ENCODE results near the gene OR2L8. TPM values are rescaled to one million over a fixed set of nuclear protein-coding genes. Genes with fewer than 3 reads are reported as not detected.

Gene OR2L8
- polyA plus RNA-seq, 3 donors: not detected

- WGBS (ENCODE audit: insufficient coverage): no CpG with 5 or more reads among the region's 2 CpGs
- intact Hi-C loops (cut with micrococcal nuclease): no loop called here
- TF ChIP-seq CTCF (IDR thresholded peaks at IDR 0.05): no peak
- DNase-seq: no peak
- H3K9me3 ChIP-seq (replicated peaks in 1 of 2; ENCODE audit: control insufficient read depth in 1 of 2, insufficient read depth in 1 of 2, low read length in 2 of 2): no peaks in the 10 kb centered on the region
- H3K4me3 Mint-ChIP-seq: no peak overlapping the region
- no peaks in the 10 kb centered on the region for H3K79me2 ChIP-seq (ENCODE audit: insufficient read depth, low read length)
- H3K9ac ChIP-seq (ENCODE audit: insufficient read depth, low read length, poor library complexity, severe bottlenecking): no peak overlapping the region
- H4K20me1 ChIP-seq (ENCODE audit: insufficient read depth, low read length): no peaks in the 10 kb centered on the region
- peaks cover 0 to 2% (median 0%) of the 10 kb centered on the region in 3 donors for H3K27me3 Mint-ChIP-seq (ENCODE audit: low read depth in 3 of 3)
- H3K36me3 Mint-ChIP-seq: no peaks in the 10 kb centered on the region
- no peak overlapping the region for H3K27ac ChIP-seq (ENCODE audit: low read depth in 1 of 2, low read length in 2 of 2)
- no peak overlapping the region for H3K27ac Mint-ChIP-seq
- no peaks in the 10 kb centered on the region for H3K4me1 ChIP-seq (ENCODE audit: control insufficient read depth in 1 of 2, insufficient read depth in 2 of 2, low read length in 2 of 2)
- no peak overlapping the region for H3K4me2 ChIP-seq (replicated peaks; ENCODE audit: extremely low read depth, low read length, poor library complexity, severe bottlenecking)
- H3K36me3 ChIP-seq (replicated peaks in 1 of 2; ENCODE audit: control insufficient read depth in 1 of 2, insufficient read depth in 2 of 2, low read length in 2 of 2): no peaks in the 10 kb centered on the region
- H3K4me1 Mint-ChIP-seq: no peaks in the 10 kb centered on the region
- no peaks in the 10 kb centered on the region for H3K27me3 ChIP-seq (ENCODE audit: control insufficient read depth in 2 of 2, insufficient read depth in 2 of 2, low read length in 2 of 2)
- H3K9me3 Mint-ChIP-seq: peaks cover 0 to 6% (median 3%) of the 10 kb centered on the region in 7 donors
- H3K4me3 ChIP-seq (replicated peaks in 1 of 3; ENCODE audit: low read depth in 2 of 3, low read length in 3 of 3): no peak overlapping the region
- no peak overlapping the region for H2AFZ ChIP-seq (ENCODE audit: insufficient read depth, low read depth, low read length, poor library complexity, severe bottlenecking)
Observed at GRCh38 chr1:247998811-247999210, 50.2 kb downstream of the OR2L8 start.

Small RNA genes within 50 kb of the gene (small RNA-seq; reads per million reads assigned to genes)
- gene RF00019 (ENCODE audit: insufficient read length, low read depth): not detected

Other genes starting within 250 kb of the OR2L8 start
- gene OR6F1, start 232.2 kb upstream of the OR2L8 start, polyA plus RNA-seq: not detected
- not detected for gene OR14K1, start 210.2 kb upstream of the OR2L8 start, polyA plus RNA-seq
- not detected for gene OR14A2, start 200.7 kb upstream of the OR2L8 start, polyA plus RNA-seq
- not detected for gene OR1C1, start 188.3 kb upstream of the OR2L8 start, polyA plus RNA-seq
- not detected for gene OR14A16, start 124.7 kb upstream of the OR2L8 start, polyA plus RNA-seq
- not detected for gene OR11L1, start 107.0 kb upstream of the OR2L8 start, polyA plus RNA-seq
- gene TRIM58, start 91.7 kb upstream of the OR2L8 start, polyA plus RNA-seq: under 1 TPM; 0.43 to 0.83 (median 0.68) TPM
- under 1 TPM in 2 of 3 donors, not detected in 1; 0.09 to 0.31 TPM for gene OR2W3, start 53.3 kb upstream of the OR2L8 start, polyA plus RNA-seq
- gene OR2T8, start 28.6 kb upstream of the OR2L8 start, polyA plus RNA-seq: not detected
- gene OR2AJ1, start 24.0 kb upstream of the OR2L8 start, polyA plus RNA-seq: not detected
- not detected for gene OR2AK2, start 16.4 kb downstream of the OR2L8 start, polyA plus RNA-seq
- not detected for gene OR2L5, start 64.8 kb downstream of the OR2L8 start, polyA plus RNA-seq
- gene OR2L2, start 81.2 kb downstream of the OR2L8 start, polyA plus RNA-seq: under 1 TPM in 1 of 3 donors, not detected in 2; 0.05 TPM
- not detected for gene OR2L3, start 98.0 kb downstream of the OR2L8 start, polyA plus RNA-seq
- gene OR2L13, start 146.3 kb downstream of the OR2L8 start, polyA plus RNA-seq: not detected
- gene OR2M5, start 196.3 kb downstream of the OR2L8 start, polyA plus RNA-seq: not detected
- gene OR2M2, start 226.0 kb downstream of the OR2L8 start, polyA plus RNA-seq: not detected
- gene OR2M3, start 248.4 kb downstream of the OR2L8 start, polyA plus RNA-seq: not detected